ENCODE data around the gene EMSY.

EMSY gene

DNA sequence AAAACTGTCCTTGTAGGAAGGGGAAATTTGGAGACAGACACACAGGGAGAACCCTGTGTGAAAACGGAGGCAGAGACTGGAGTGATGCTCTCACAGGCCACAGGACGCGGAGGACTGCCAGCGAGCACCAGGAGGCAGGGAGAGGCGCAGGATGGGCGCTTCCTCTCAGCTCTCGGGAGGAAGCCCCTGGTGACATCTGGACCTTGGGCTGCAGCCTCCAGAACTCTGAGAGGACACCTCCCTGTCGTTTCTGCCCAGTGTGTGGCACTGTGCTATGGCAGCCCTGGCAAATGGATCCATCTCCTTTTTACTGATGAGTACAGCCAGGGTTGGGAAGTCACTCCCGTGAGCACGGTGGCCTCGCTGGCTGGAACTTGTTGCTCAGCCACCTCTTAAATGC is 151.8 kb downstream of the EMSY start:
- no peaks in the 10 kb centered on the region for H3K79me2 ChIP-seq (ENCODE audit: insufficient read depth, low read length)
- no peak overlapping the region for H2AFZ ChIP-seq (ENCODE audit: low read depth, low read length, severe bottlenecking)
- no peaks in the 10 kb centered on the region for H3K36me3 ChIP-seq (ENCODE audit: low read length)
- no peak overlapping the region for H3K4me2 ChIP-seq (ENCODE audit: low read depth, low read length, poor library complexity, severe bottlenecking)
- H3K9me3 ChIP-seq (ENCODE audit: insufficient read depth, low read length): no peaks in the 10 kb centered on the region
- H3K4me3 ChIP-seq (ENCODE audit: insufficient read depth, low read length, poor library complexity, severe bottlenecking): no peak overlapping the region
- no peak overlapping the region for H3K27ac ChIP-seq (ENCODE audit: low read depth, low read length)
- H3K9me2 ChIP-seq (replicated peaks; ENCODE audit: insufficient read depth, low read length): no peaks in the 10 kb centered on the region
- TF ChIP-seq, protein P1, sequence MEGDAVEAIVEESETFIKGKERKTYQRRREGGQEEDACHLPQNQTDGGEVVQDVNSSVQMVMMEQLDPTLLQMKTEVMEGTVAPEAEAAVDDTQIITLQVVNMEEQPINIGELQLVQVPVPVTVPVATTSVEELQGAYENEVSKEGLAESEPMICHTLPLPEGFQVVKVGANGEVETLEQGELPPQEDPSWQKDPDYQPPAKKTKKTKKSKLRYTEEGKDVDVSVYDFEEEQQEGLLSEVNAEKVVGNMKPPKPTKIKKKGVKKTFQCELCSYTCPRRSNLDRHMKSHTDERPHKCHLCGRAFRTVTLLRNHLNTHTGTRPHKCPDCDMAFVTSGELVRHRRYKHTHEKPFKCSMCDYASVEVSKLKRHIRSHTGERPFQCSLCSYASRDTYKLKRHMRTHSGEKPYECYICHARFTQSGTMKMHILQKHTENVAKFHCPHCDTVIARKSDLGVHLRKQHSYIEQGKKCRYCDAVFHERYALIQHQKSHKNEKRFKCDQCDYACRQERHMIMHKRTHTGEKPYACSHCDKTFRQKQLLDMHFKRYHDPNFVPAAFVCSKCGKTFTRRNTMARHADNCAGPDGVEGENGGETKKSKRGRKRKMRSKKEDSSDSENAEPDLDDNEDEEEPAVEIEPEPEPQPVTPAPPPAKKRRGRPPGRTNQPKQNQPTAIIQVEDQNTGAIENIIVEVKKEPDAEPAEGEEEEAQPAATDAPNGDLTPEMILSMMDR (IDR thresholded peaks at IDR 0.05; ENCODE audit: insufficient read depth, low read length, poor library complexity, severe bottlenecking): no peak
- TF ChIP-seq EZH2phosphoT487 (conservative IDR thresholded peaks at IDR 0.05; ENCODE audit: low read length): no peak
- H3F3A ChIP-seq (ENCODE audit: insufficient read depth): no peaks in the 10 kb centered on the region
- H3K9ac ChIP-seq (ENCODE audit: low read length): no peak overlapping the region
- H4K20me1 ChIP-seq (ENCODE audit: low read depth, low read length): no peaks in the 10 kb centered on the region
- H3K27me3 ChIP-seq (ENCODE audit: low read length): no peaks in the 10 kb centered on the region

DNA sequence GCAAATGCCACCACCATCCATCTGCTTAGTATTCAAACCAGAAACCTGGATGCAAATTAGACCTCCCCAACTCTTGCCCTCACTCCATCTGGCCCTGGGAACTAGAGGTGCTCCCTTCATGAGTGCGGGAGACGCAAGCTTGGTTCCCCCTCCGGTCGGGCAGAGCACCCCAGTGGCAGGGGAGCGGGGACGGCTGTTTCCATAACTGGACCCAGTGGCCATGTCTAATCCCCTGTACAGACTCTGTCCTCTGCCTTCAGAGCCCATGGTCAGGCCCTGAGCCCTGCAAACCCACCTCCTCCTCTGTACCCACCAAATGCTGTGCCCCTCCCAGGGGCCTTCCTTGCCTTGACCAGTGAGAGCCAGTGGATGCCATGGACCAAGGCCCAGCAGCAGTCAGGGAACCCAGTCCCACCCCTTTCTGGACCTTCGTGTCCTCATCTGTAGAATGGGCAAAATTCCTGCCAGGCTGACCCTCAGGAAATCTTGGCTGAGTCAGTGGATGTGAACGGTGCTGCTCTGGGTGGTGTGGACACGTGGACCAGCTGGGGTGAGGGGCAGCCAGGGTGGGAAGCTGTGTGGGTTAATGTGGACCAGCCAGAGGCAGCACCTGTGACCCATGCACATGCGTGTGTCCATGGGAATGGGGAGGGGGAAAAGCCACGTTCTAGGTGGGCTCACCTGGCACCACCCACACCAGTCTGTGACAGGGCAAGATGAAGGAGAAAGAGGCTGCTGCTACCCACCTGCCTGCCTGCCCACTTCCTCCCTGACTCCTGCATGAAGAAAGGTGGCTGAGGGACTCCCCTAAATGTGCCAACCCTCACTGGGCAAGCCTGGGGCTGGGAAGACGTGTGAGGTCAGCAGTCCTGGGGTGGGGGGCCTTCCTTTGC is 153.0 kb downstream of the EMSY start:
- Histone ChIP-seq H3K9me3 (ENCODE audit: insufficient read depth, low read length) (no peaks in the 10 kb centered on the region), H4K20me1 (ENCODE audit: low read depth, low read length) (no peaks in the 10 kb centered on the region), H2AFZ (ENCODE audit: low read depth, low read length, severe bottlenecking) (no peak overlapping the region), H3K9me2 (replicated peaks; ENCODE audit: insufficient read depth, low read length) (no peaks in the 10 kb centered on the region), H3K36me3 (ENCODE audit: low read length) (no peaks in the 10 kb centered on the region), H3K4me2 (ENCODE audit: low read depth, low read length, poor library complexity, severe bottlenecking) (no peak overlapping the region), H3K27ac (ENCODE audit: low read depth, low read length) (no peak overlapping the region), H3K9ac (ENCODE audit: low read length) (no peak overlapping the region), H3K4me3 (ENCODE audit: insufficient read depth, low read length, poor library complexity, severe bottlenecking) (no peak overlapping the region), H3K27me3 (ENCODE audit: low read length) (no peaks in the 10 kb centered on the region), H3F3A (ENCODE audit: insufficient read depth) (no peaks in the 10 kb centered on the region), H3K79me2 (ENCODE audit: insufficient read depth, low read length) (no peaks in the 10 kb centered on the region)
- no peak for TF ChIP-seq EZH2phosphoT487 (conservative IDR thresholded peaks at IDR 0.05; ENCODE audit: low read length)
- TF ChIP-seq, protein P1 (IDR thresholded peaks at IDR 0.05; ENCODE audit: insufficient read depth, low read length, poor library complexity, severe bottlenecking): no peak

DNA sequence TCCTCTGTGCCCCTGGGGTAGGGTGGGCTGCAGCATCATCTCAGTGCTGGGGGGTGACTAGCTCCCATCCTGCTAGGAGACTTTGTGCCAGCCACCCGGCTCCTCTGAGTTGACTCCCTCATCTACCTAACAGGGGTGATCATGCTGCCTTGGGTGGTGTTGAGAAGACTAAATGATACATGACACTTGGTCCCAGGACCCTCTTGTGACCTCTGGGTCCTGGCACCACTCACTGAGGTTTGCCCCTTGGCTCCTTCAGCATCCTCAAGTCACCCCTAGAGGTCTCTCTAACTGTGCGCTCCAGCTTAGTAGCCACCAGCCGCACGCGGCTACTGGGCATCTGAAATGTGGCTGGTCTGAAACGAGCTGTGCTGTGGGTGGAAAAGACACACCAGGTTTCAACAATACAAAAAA is 153.6 kb downstream of the EMSY start:
- H3K9ac ChIP-seq (ENCODE audit: low read length): no peak overlapping the region
- H3K36me3 ChIP-seq (ENCODE audit: low read length): no peaks in the 10 kb centered on the region
- TF ChIP-seq, protein P1 (IDR thresholded peaks at IDR 0.05; ENCODE audit: insufficient read depth, low read length, poor library complexity, severe bottlenecking): peak; percentile 67
- no peak for TF ChIP-seq EZH2phosphoT487 (conservative IDR thresholded peaks at IDR 0.05; ENCODE audit: low read length)
- H3K9me3 ChIP-seq (ENCODE audit: insufficient read depth, low read length): no peaks in the 10 kb centered on the region
- no peaks in the 10 kb centered on the region for H4K20me1 ChIP-seq (ENCODE audit: low read depth, low read length)
- H3K79me2 ChIP-seq (ENCODE audit: insufficient read depth, low read length): no peaks in the 10 kb centered on the region
- no peak overlapping the region for H3K4me3 ChIP-seq (ENCODE audit: insufficient read depth, low read length, poor library complexity, severe bottlenecking)
- H3K4me2 ChIP-seq (ENCODE audit: low read depth, low read length, poor library complexity, severe bottlenecking): no peak overlapping the region
- no peaks in the 10 kb centered on the region for H3K9me2 ChIP-seq (replicated peaks; ENCODE audit: insufficient read depth, low read length)
- no peaks in the 10 kb centered on the region for H3F3A ChIP-seq (ENCODE audit: insufficient read depth)
- no peak overlapping the region for H2AFZ ChIP-seq (ENCODE audit: low read depth, low read length, severe bottlenecking)
- no peak overlapping the region for H3K27ac ChIP-seq (ENCODE audit: low read depth, low read length)
- no peaks in the 10 kb centered on the region for H3K27me3 ChIP-seq (ENCODE audit: low read length)

All from SU-DHL-6 (cell line).